Measurements from ENCODE around the gene FIGLA.
"Not testable (repeated sequence)": the region's sequence is repeated elsewhere in the genome, so short reads cannot be mapped to it uniquely, and the experiment has no call there.

- not testable (repeated sequence) for TF ChIP-seq POLR2A, CTCF (IDR thresholded peaks at IDR 0.05)
These were observed 7.6 kb upstream of the FIGLA start for GRCh38 chr2:70797996-70798395.
